Measurements from ENCODE around the gene DBNDD1.

DNA sequence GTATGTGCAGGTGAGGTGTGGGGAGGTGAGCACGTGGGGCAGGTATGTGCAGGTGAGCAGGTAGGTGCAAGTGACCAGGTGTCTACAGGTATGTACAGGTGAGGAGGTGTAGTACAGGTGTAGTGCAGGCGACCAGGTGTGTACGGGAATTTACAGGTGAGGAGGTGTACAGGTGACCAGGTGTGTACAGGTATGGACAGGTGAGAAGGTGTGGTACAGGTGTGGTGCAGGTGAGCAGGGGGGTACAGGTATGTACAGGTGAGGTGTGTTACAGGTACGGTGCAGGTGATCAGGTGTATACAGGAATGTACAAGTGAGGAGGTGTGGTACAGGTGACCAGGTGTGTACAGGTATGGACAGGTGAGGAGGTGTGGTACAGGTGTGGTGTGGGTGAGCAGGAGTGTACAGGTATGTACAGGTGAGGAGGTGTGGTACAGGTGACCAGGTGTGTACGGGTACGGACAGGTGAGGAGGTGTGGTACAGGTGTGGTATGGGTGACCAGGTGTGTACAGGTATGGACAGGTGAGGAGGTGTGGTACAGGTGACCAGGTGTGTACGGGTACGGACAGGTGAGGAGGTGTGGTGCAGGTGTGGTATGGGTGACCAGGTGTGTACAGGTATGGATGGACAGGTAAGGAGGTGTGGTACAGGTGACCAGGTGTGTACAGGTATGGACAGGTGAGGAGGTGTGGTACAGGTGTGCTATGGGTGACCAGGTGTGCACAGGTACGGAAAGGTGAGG lies 12.8 kb upstream of the DBNDD1 start:
- no peak for TF ChIP-seq CTCF (IDR thresholded peaks at IDR 0.05)
- TF ChIP-seq EZH2 (IDR thresholded peaks at IDR 0.05; ENCODE audit: borderline replicate concordance, insufficient read depth, low read depth, low read length, poor library complexity, severe bottlenecking), result no peak
